ENCODE data around the gene SURF1. TPM values are rescaled to one million over a fixed set of nuclear protein-coding genes. Genes with fewer than 3 reads are reported as not detected.

SURF1 gene
- total and polyA plus RNA-seq, 10 of the 15 experiments (the other 5 are each of a cell fraction or from before 2014, with no cell fraction given): 17.9 to 46.4 (median 29.6) TPM

- TF ChIP-seq PBX3 (IDR thresholded peaks at IDR 0.05; ENCODE audit: insufficient replicate concordance, low read depth, low read length) (peak; percentile 40), ZBED1 (IDR thresholded peaks at IDR 0.05; ENCODE audit: borderline replicate concordance) (peak; percentile 90), CHD4 (IDR thresholded peaks at IDR 0.05) (no peak), ZNF592 (IDR thresholded peaks at IDR 0.05) (no peak), EZH2 (IDR thresholded peaks at IDR 0.05; ENCODE audit: borderline replicate concordance, control insufficient read depth, low read depth, low read length) (no peak), IKZF1 (conservative IDR thresholded peaks at IDR 0.05) (peak; percentile 44), HSF1 (IDR thresholded peaks at IDR 0.05; ENCODE audit: low read depth, low read length) (no peak), SPI1 (IDR thresholded peaks at IDR 0.05; ENCODE audit: borderline replicate concordance, insufficient read depth, low read depth, low read length) (no peak), E2F4 (IDR thresholded peaks at IDR 0.05; ENCODE audit: low read depth, low read length) (no peak), MAX (IDR thresholded peaks at IDR 0.05; ENCODE audit: low read depth, low read length) (peak; percentile 58; the same call in 1 of the 2 replicates), BACH1 (IDR thresholded peaks at IDR 0.05; ENCODE audit: borderline replicate concordance) (peak; percentile 76; the same call in 1 of the 2 replicates), HDAC2 (IDR thresholded peaks at IDR 0.05) (no peak), EGR1 (IDR thresholded peaks at IDR 0.05; ENCODE audit: borderline replicate concordance in 1 of 2, low read depth in 2 of 2, low read length in 2 of 2) (no peak), HCFC1 (IDR thresholded peaks at IDR 0.05; ENCODE audit: low read length) (peak; percentile 60), PKNOX1 (IDR thresholded peaks at IDR 0.05) (peak; percentile 30; the same call in 1 of the 2 replicates), MLLT1 (IDR thresholded peaks at IDR 0.05) (peak; percentile 89), NR2F1 (conservative IDR thresholded peaks at IDR 0.05) (no peak)
These were observed 8.1 kb downstream of the SURF1 start, which contains the start of the genes MED22 and RPL7A (continued) for GRCh38 chr9:133347985-133348717.
